Measurements from ENCODE around the gene OSBPL5.

Gene OSBPL5

DNA sequence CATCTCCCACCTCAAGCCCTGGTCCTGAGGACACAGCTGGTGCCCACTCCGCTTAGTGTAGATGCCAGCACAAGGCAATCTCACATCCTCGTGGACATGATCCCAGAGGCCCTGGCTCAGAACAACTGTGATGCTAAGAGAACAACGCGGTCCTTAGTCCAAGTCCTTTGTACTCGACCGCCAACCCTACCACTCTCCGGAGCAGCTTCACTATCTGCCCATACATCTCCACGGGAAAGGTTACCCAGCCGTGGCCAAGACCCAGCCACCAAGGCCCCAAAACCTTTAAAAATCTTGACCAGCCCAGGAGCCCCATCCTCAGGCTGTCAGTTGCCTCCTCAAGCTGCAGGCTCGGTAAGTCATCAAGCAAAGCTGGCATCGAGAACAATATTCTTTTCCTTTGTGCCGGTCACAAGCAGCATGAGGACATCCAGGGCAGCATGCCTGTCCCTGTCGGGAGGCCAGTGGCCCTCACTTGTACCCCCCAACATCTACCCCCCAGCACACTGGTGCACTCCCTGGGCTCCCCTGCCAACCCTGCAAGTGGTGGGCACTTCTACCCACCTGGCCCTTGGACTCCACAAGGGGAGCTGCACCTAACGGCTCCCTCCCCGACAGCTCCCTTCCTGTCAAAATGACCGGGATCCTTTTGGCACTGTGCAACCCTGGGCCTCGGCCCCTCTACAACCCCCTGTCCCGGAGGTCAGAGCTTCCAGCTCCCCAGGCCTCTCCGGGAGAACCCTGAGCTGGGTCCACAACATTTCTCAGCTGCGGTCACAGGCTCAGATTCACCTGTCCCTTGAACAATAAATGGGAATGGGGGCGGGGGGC is 2.5 kb downstream of the OSBPL5 start:
- DNase-seq: no peak

DNA sequence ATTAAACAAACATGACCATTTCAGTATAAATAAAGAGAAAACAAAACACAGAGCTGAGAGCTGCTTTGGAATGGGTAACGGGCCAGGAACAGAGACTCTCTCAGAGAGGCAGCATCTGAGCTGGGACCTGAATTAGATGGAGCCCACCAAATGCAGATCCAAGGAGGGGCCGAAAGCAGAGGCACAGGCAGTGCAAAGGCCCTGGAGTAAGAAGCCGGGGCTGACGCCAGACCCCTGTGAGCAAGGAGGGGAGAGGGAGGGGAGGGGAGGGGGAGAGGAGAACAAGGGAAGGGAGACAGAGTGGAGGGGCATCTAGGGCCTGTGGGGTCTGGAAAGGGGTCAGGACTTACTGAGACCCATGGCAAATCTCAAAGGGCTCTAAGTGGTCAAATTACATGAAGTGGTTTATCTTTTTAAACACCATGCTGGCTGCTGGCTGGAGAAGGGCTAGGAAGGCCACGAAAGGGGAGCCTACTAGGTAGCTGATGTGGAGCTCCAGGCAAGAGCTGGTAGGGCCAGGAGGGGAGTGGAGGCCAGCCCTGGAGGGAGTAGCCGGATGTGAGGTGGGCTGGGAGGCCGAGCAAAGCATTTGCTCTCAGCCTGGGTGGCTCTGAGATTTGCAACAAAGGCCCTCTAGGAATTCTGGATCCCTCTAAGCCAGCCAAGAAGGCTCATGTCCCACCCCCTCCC is 3.2 kb downstream of the OSBPL5 start:
- DNase-seq: no peak

DNA sequence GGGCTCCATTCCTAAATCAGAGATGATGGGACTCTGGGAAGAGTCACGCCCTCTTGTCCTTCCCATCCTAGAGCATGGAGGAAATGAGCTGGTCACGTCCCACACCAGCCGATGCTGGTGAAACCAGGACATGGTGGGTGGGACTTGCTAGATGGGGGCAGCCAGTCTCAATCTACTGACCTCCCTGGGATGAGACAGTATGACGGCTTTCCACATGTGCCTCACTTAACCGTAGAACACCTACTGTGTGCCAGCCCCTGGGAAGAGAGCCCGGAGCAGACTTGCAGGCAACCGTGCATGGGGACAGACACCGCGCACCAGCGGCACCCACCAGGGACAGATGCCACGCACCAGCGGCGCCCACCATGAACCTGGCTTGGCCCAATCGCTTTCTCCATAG is 3.8 kb downstream of the OSBPL5 start:
- no peak for DNase-seq

DNA sequence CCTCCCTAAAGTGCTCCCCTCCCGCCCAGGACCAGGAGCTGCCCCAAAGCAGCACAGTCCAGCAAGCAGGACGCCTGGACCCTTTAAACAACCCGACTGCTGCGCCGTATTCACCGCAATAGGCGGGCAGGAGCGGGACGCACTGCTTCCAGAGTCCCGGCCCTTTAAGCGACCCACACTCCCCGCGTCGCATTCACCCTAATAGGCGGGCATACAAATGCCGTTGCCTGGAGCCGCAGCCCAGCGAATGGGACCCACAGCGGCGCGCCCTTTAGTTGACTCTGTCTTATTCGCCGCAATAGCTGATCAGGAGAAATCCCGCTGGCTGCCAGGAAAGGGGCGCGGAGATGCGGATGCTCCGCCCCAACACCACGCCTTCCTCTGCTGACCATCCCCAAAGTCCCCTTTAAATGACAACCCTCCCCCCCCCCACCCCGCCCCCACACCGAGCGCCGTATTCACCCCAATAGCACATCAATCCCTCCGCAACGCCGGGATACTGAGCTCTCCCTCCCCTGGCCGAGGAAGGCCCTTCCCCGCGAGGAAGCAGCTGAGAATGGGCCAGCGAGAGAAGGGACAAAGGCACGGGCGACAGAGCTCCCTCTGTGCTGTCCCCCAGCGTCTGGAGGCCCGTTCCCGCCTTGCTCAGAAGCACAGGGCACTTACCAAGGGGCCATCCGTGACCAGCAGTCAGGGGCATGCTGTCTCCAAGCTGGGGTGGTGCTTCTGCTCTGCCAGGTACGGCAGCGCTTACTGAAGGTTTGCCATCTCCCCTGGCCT is 4.7 kb downstream of the OSBPL5 start:
- DNase-seq: no peak

DNA sequence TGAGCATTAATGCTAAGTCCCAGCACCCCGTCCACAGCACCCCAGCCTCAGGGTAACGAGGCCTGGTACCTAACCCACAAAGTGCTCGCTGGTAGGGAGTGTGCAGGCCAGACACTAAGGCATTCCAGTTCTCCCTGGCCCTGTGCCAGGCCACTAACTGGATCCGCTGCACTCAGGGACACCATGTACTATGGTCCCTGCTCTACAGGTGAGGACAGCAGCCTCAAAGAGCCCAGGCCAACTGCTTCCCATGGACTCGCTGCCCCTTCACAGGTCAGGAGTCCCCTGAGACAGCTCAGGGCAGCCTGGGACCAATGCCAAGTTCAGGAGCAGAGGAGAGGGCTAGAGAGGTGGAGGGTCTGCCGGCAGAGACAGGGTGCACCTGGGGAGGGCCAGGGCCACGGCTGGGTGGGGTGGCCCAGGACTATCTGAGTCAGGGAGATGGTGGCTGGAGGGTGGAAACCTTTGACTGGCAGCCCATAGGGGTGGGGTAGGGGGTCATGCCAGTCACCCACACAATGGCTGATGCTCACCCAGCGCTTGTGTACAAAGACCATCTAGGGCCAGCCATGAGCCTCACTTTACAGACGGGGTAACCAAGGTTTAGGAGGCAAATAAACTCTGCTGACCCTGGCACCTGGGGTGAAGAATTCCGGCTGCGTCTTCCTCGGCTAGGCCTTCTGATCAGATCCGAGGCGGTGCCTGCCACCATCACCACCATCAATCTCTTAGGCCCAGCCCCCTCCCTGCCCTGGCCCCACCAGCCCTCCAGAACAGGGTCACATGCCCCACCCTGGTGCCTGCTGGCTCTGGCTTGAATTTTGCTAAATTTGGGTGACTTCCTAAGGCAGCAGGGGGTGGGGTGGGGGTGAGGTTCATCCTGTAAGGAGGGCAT is 5.6 kb downstream of the OSBPL5 start:
- DNase-seq: no peak

DNA sequence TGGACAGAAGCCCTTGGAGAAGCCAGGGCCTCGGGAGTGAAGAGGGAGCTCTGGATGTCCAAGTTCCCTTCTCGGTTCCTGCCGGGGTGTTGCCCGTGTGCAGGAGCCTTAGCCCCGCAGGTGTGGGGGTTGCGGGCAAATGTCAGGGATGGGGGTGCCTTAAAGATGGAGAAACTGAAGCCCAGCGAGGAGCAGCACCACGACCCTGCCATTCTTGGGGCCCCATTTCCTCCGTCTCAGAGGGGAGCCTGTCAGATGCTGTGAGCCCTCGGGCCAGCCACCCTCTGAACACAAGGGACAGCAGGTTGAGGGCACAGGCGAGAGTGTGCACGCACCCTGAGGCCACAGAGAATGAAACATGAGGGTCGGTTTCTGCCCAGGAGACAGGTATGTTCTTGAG is 6.3 kb downstream of the OSBPL5 start:
- DNase-seq: no peak

DNA sequence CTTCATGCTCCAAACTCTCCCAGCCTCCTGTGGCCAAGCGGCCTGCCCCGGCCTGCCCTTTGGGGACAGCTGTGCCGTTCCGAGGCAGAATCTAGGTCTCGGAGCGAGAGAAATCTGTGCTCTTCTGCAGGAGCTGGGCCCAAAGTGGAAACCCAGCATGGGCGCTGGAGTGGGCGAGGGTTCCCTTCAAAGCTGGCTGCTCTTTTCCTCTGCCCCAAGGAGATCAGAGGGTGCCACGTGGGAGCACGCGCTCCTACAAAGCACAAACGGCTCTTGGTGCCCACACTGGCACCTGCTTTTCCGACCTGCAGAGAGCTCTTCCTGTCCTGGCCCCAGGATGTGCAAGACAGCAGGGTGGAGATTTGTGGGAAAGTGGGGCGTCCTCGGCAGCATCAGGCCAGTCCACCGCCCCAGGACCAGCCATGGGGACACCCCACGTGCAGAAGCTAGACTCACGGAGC is 6.9 kb downstream of the OSBPL5 start:
- DNase-seq: no peak

DNA sequence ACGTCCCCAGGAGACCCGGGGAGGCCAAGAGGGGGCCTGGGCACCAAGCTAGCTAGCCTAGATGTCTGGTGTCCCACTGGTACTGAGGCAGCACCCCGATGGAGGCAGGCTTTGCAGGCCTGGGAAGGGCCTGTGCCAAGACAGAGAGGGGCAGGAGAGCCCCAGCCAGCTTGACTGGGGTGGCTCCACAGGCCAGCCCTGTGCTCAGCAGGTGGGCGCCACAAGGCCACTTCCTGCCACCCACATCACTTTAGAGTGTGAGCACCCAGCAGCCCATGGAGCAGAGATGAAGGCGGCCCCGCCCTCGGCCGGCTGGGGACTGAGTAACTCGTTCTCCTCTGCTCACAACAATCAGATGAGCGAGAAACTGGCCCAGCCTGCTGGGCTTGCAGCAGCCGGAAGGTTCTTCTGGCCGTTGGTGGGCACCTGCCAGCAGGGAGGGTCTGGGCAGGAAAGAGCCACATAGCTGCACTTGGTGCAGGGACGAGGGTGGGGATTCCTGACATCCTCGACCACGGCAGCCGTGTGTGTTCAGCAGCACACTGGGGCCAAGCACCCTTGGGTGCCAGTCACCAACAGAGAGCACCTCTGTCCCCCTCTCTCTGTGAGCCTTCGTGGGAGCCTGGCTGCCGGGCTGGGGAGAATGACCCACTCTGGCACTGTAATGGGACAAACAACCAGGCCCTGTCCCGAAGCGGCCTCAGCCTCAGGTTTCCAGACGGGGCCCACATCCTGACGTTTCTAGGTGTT is 7.6 kb downstream of the OSBPL5 start:
- no peak for DNase-seq

DNA sequence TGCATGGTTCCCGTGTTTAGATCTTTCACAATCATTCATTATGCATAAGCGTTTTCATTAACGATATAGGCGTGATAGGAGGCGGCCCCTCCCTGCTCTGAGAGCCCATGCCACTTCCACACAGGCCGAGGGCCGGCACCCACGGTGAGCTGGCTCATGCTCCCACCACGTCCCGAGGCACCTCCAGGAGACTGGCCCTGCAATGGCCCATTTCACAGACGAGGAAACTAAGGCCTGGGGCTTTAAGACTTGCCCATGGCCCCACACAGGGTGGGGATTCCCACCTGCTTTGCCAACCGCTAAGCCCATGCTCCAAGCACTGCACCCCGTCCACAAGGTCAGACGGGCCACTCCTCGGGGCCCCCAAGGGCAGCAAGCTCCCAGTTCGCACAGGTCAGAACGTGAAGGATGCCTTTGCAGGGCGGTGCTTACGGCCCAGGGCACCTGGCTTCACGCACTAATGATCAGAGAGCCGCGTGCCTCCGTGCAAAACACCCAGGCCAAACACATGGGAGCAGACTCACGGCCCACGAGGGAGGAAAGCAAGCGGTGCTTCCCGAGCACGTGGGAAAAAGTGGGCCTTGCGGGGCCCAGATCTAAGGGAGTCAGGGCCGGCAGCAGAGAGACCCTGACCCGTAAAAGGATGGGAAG is 8.3 kb downstream of the OSBPL5 start:
- no peak for DNase-seq

DNA sequence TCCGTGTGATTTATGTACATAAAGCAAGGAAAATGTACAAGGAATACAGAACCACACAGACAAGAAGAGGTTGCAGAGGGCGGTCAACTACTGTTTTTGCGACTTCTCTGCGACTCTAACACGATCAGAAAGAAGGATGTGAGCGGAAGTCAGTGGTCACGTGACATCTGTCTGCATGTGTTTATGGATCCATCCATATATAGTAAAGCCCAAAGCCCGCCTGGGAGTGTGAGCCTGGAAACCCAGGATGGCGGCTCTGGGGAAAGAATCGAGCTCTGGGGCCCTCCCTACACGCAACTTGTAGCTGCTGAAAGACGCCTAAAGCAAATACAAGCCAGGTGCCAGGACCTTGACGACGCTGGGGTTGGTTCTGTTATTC is 8.8 kb downstream of the OSBPL5 start:
- no peak for DNase-seq

DNA sequence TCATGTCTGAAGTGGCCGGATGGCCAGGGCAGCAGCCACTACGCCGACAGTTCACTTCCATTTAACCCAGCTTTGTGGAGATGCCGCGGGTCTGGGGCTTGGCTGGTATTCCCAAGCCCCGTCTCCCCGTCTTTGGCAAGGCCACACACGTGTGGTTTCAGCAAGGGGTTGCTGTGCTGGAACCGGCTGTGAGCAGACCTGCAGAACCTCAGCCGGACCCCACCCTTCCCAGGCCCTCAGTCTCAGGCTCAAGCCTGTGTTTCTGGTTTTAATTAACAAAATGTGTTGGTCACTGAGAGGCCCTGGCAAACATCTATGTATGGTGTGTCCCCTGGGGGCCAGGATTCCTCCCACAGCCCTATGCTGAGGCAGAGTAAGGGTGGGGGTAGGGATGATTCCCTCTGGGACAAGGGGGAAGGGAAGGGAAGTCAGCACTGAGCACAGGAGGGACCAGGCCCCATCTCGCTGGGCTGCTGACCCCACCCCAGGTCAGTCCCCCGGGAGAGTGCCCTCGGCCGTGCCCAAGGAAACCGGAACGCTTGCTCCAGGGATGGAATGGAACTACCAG is 9.3 kb downstream of the OSBPL5 start:
- DNase-seq: no peak

DNA sequence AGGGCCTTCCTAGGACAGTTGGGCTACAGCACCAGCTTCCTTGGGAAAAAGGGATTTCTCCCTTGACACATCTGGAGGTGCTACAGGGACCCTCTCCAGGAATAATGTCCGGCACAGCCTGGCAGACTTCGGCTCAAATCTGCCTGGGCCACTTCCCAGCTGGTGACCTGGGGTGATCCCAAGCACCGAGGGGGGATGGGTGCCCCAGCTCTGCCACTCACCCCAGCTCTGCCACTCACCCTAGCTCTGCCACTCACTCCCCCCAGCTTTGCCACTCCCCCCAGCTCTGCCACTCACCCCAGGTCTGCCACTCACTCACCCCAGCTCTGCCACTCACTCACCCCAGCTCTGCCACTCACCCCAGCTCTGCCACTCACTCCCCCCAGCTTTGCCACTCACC is 9.9 kb downstream of the OSBPL5 start:
- DNase-seq: no peak

DNA sequence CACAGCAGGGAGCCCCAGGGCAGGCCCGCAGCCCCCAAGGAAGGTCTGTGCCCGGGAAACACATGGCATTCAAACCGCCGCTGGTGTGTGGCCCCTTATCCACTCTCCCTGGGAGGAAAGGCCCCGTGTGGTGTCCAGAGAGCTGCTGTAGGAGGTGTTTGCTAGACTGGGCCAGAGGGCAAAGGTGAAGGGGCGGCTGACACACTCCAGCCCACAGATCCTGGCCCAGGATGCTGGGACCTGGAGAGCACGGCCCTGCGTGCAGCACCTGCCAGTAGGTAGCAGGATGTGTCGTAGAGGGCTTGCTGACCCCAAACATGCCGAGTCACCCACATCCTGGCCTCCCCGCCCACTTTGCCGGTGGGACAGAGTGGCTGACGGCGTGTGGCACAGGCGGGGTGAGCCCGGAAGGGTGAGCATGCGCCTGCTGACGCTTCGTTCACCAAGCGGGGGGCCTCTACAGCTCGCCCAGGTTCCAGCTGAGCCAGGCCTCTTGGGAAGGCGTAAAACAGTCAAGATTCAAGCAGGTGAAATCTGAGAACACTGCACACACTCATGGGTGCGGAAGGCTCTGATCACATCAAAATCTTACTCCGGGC is 11.0 kb downstream of the OSBPL5 start:
- no peak for DNase-seq

DNA sequence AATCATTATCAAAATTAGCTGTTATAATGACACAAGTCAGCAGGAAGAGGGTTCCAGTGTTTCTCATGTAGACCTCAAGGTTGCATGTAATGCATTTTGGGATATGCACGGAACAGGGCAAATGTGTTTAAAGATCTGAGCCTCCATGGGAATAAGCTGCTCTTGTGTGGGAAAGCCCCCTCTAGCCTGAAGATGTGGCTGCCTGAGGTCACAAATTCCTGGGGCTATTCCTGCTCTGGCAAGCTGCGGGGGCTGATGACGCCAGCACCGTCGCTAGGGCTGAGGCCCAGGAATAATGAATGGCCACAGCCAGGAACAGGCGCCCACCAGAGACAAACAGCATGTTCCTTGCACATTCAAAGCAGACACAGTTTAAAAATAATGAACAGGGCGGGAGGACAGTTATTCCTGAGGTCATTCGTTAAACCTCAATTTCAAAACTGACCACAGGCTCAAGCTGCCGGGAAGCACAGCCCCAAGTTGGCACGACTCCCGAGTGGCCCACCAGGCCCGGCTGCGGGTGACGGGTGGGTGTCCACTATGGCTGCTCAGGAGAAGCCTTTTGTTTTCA is 11.7 kb downstream of the OSBPL5 start:
- no peak for DNase-seq

DNA sequence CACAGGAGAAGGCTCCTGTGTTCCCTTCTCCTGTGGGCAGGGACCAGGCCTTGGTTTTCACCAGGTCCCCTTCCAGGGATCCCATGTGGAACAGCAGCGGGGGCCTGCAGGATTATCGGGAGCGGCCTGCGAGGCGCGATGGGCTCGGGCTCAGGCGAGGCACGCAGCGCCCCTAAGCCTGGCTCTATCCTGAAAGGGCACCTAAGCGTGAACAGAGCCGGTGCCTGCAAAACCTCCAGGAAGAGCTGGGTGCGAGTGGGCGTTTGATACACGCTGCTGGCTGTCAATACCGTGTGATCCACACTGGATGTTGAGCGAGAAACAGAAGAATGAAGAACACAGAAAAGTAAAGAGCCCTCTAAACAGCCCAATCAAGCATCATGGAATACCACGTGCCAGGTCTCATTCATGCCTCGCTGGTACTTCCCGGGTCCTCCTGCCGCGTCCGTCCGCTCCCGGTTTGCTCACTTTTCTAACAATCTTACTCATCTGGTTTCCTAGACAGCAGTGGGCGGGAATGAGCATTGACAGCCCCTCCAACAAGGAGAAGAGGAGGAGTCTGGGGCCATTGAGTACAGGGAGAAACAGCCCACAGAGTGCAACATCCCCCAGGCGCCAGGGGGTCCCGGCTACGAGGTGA is 12.5 kb downstream of the OSBPL5 start:
- DNase-seq: no peak

DNA sequence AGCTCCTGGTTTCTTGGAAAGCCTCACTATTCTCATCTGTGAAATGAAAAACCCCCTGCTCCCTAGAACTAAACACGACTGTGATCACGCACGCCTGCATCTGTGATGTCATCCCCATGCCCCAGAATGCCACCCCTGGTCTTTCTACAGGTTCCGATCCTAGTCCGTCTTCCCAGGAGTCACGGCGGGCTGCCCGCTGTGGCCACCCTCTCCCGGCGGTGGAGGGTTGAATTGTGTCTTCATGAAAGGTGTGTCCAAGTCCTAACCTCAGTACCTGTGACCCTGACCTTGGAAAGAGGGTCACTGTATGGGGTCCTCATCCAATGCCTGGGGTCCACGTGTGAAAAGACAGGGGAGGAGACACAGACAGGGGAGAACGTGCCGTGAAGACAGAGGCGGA is 14.4 kb downstream of the OSBPL5 start:
- DNase-seq: no peak

DNA sequence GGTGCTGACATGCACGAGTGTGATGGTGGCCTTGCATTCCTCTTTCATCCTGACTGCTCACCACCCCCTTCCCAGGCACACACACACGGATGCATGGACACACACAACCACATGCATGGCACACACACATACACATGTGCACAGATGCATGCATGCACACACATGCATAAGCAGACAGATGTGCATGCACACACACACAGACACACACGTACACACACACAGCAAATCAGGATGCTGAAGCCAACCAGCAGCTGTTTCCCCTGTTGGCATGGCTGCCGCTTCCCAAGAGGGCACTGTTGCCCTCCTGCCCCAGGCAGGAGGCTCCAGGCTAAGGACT is 15.3 kb downstream of the OSBPL5 start:
- DNase-seq: no peak

DNA sequence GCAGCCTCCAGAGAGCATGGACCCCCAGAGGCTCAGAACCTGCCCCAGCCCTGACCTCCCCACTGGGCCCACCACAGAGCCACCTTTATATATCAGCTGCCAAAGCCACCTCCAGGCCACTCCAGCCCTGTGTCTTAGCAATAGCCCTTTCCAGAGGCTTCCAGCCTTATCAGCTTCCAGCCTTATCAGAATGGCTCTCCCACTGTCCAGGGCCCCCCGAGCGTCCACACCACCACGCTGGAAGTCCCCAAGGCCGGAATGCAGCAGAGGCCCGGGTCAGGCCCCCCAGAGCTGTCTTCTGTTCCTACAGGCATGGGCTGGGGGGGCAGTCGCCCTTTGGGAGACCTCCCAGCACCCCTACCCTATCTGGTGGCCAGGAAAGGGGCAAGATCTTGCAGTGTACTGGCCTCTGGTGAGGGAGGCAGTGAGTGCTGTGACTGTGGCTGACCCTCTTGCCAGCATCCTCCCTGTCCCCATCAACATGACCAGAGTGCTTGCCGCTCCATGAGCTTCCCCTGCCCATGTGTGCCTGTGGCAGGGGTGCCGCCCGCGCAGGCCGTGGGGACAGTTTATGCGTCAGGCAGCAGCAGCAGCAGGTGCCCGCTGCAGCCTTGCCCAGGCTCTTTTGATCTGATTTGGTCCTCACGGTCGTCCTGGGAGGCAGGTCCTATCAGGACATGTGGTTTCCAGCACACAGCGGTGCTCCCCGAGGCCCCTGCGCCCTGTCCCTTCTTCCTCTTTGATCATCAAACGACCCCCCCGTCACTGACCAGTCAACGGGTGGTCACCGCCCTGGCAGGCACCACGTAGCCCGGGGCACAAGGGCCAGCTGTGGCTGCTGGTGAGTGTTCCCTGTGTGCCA is 15.9 kb downstream of the OSBPL5 start:
- no peak for DNase-seq
